OCI-LY1 (cell line): ENCODE measurements around the gene DCLK1.

Experiments
- EZH2 ChIP-seq: fragments of 200-600 bp; sonication (generic), shearing (Covaris generic); IDR thresholded peaks from 2 replicates; pipeline ENCODE4 v1.8.0; 2017; ENCODE audit warnings: borderline replicate concordance, mixed run types, mild to moderate bottlenecking, antibody characterized with exemption, low read length, moderate library complexity, mixed read lengths
- TF ChIP-seq, protein P1 (sequence below): fragments of 200-600 bp; sonication (generic), shearing (Covaris generic); IDR thresholded peaks from 2 replicates; pipeline ENCODE4 v1.5.1; 2017; ENCODE audit warnings: mild to moderate bottlenecking, antibody characterized with exemption, low read length, moderate library complexity, mixed read lengths

DNA sequence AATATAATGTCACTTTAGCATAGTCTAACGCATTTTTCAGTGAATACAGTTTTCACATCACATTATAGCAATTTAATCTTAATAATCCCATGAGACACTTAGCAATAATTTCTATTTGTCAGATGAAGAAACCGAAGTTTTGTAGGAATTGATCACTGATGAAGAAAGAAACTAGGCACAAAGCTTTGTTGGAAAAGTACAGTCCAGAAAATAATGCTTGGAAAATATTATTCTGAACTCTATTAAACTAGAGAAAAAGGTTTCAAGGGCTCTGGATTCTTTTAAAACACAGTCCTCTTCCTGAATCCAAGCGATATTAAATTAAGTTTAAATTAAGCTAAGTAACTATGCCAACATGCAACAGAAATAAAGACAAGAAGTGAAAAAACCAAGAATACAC lies 62.2 kb downstream of the DCLK1 start:
- TF ChIP-seq, protein P1, sequence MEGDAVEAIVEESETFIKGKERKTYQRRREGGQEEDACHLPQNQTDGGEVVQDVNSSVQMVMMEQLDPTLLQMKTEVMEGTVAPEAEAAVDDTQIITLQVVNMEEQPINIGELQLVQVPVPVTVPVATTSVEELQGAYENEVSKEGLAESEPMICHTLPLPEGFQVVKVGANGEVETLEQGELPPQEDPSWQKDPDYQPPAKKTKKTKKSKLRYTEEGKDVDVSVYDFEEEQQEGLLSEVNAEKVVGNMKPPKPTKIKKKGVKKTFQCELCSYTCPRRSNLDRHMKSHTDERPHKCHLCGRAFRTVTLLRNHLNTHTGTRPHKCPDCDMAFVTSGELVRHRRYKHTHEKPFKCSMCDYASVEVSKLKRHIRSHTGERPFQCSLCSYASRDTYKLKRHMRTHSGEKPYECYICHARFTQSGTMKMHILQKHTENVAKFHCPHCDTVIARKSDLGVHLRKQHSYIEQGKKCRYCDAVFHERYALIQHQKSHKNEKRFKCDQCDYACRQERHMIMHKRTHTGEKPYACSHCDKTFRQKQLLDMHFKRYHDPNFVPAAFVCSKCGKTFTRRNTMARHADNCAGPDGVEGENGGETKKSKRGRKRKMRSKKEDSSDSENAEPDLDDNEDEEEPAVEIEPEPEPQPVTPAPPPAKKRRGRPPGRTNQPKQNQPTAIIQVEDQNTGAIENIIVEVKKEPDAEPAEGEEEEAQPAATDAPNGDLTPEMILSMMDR, result no peak
- TF ChIP-seq EZH2, result no peak
